Gastroesophageal sphincter (tissue), 4 donors: ENCODE measurements around the gene TBL1XR1. TPM values are rescaled to one million over a fixed set of nuclear protein-coding genes. Genes with fewer than 3 reads are reported as not detected.

Source experiments
- ATAC-seq: fragments of 150-250 bp; one replicate; pipeline ENCODE4 v1.9.1; 2016; ENCODE audit warnings: mild to moderate bottlenecking, moderate library complexity
- H3K27ac ChIP-seq, 4 donors: fragments of 200-600 bp; sonication (generic) in 3 of 4; 1 replicate in 3 of 4; 2 replicates in 1 of 4; pipeline ENCODE4 v1.5.1; 2016 to 2019
- H3K27me3 ChIP-seq: fragments of 200-600 bp; sonication (generic); one replicate; pipeline ENCODE4 v1.5.1; 2019
- H3K36me3 ChIP-seq, 2 donors: fragments of 200-600 bp; sonication (generic); one replicate each; pipeline ENCODE4 v1.5.1; 2019; ENCODE audit warnings: control low read depth in 1 of 2
- H3K4me1 ChIP-seq, 3 donors: fragments of 200-600 bp; sonication (generic); 1 replicate in 2 of 3; 2 replicates in 1 of 3; pipeline ENCODE4 v1.5.1; 2016 to 2019; ENCODE audit warnings: control low read depth in 2 of 3
- H3K4me3 ChIP-seq, 2 donors: fragments of 200-600 bp; sonication (generic); one replicate each; pipeline ENCODE4 v1.5.1; 2019; ENCODE audit warnings: mild to moderate bottlenecking in 1 of 2, moderate library complexity in 1 of 2
- H3K9me3 ChIP-seq, 3 donors: fragments of 200-600 bp; sonication (generic); one replicate each; pipeline ENCODE4 v1.5.1; 2017 to 2019; ENCODE audit warnings: control low read depth in 2 of 3
- CTCF ChIP-seq, 4 experiments: fragments of 200-600 bp in 2 of 4; fragments of 450-650 bp in 2 of 4; sonication (generic) in 1 of 4; IDR thresholded peaks; one replicate each; pipeline ENCODE4 v1.5.1; 2017 to 2019; ENCODE audit warnings: antibody characterized with exemption in 4 of 4, mild to moderate bottlenecking in 2 of 4, moderate library complexity in 2 of 4
- EP300 ChIP-seq: sonication (generic); formaldehyde crosslinking; IDR thresholded peaks from one replicate; pipeline ENCODE4 v1.6.1; 2017; ENCODE audit warnings: antibody characterized with exemption, mild to moderate bottlenecking
- POLR2A ChIP-seq, 2 donors: fragments of 450-650 bp; IDR thresholded peaks; one replicate each; pipeline ENCODE4 v1.6.1; 2017; ENCODE audit warnings: antibody characterized with exemption in 2 of 2, mild to moderate bottlenecking in 2 of 2, moderate library complexity in 1 of 2
- POLR2AphosphoS5 ChIP-seq: sonication (generic); formaldehyde crosslinking; IDR thresholded peaks from one replicate; pipeline ENCODE4 v1.6.1; 2017; ENCODE audit warnings: antibody characterized with exemption
- WGBS, 2 donors: methylation state at CpG; one replicate each; pipeline ENCODE4 v1.1.5; 2018; ENCODE audit warnings: low coverage in 1 of 2; 5-methylcytosine and 5-hydroxymethylcytosine counted together
- total RNA-seq, 4 donors: library from RNA; depleted of rRNA; stranded (reverse); fragments of >200 nt; gene quantifications; one replicate each; pipeline ENCODE4 v1.1.0, GENCODE V29; 2016

TBL1XR1 gene
- total RNA-seq, 4 donors from 2014 or later = 91.1 to 126 (median 97.4) TPM

- no peak overlapping the region for H3K27ac ChIP-seq
- 80 to 92% methylated on average over 3 of the region's 3 CpGs for WGBS, 2 donors
- H3K4me1 ChIP-seq = peaks cover 0 to 90% (median 14%) of the 10 kb centered on the region in 3 donors
- ATAC-seq = no peak
- H3K27me3 ChIP-seq = no peaks in the 10 kb centered on the region
- no peaks in the 10 kb centered on the region for H3K9me3 ChIP-seq
- H3K36me3 ChIP-seq = no peaks in the 10 kb centered on the region
- no peak overlapping the region for H3K4me3 ChIP-seq
- TF ChIP-seq CTCF (IDR thresholded peaks at IDR 0.05) (no peak), POLR2A (IDR thresholded peaks at IDR 0.05) (no peak), POLR2AphosphoS5 (no peak), EP300 (no peak)
Observed at GRCh38 chr3:177106594-177106993, 90.7 kb downstream of the TBL1XR1 start.

GRCh38 chr3:177106184-177106583, 91.1 kb downstream of the TBL1XR1 start:
- WGBS, 2 donors = 77 to 86% methylated on average over 7 of the region's 7 CpGs
- no peaks in the 10 kb centered on the region for H3K9me3 ChIP-seq
- no peak overlapping the region for H3K4me3 ChIP-seq
- ATAC-seq = no peak
- H3K27ac ChIP-seq = no peak overlapping the region
- no peaks in the 10 kb centered on the region for H3K27me3 ChIP-seq
- no peaks in the 10 kb centered on the region for H3K36me3 ChIP-seq
- H3K4me1 ChIP-seq = peaks cover 0 to 88% (median 14%) of the 10 kb centered on the region in 3 donors
- TF ChIP-seq CTCF (IDR thresholded peaks at IDR 0.05) (no peak), POLR2AphosphoS5 (no peak), EP300 (no peak), POLR2A (IDR thresholded peaks at IDR 0.05) (no peak)

- Histone ChIP-seq H3K27ac (no peak overlapping the region), H3K4me3 (no peak overlapping the region), H3K27me3 (no peaks in the 10 kb centered on the region), H3K4me1 (peaks cover 0 to 82% (median 14%) of the 10 kb centered on the region in 3 donors), H3K9me3 (no peaks in the 10 kb centered on the region), H3K36me3 (no peaks in the 10 kb centered on the region)
- no peak for ATAC-seq
- 64 to 87% methylated on average over 3 to 4 of the region's 4 CpGs for WGBS, 2 donors
- TF ChIP-seq POLR2A (IDR thresholded peaks at IDR 0.05) (no peak), CTCF (IDR thresholded peaks at IDR 0.05) (no peak), EP300 (no peak), POLR2AphosphoS5 (no peak)
Observed at GRCh38 chr3:177105623-177106022, 91.7 kb downstream of the TBL1XR1 start.

GRCh38 chr3:177104299-177104992, 92.8 kb downstream of the TBL1XR1 start:
- TF ChIP-seq CTCF (IDR thresholded peaks at IDR 0.05) = no peak
- TF ChIP-seq EP300 = no peak
- no peak for TF ChIP-seq POLR2A (IDR thresholded peaks at IDR 0.05)
- TF ChIP-seq POLR2AphosphoS5 = no peak
- WGBS, 2 donors = 81 to 84% methylated on average over 3 to 6 of the region's 6 CpGs
- Histone ChIP-seq H3K27me3 (no peaks in the 10 kb centered on the region), H3K9me3 (no peaks in the 10 kb centered on the region), H3K27ac (no peak overlapping the region), H3K36me3 (no peaks in the 10 kb centered on the region), H3K4me1 (peaks cover 0 to 71% (median 14%) of the 10 kb centered on the region in 3 donors), H3K4me3 (no peak overlapping the region)
- no peak for ATAC-seq

- H3K9me3 ChIP-seq = no peaks in the 10 kb centered on the region
- WGBS, 2 donors = 27 to 40% methylated on average over 3 of the region's 3 CpGs
- peaks cover 0 to 63% (median 14%) of the 10 kb centered on the region in 3 donors for H3K4me1 ChIP-seq
- no peaks in the 10 kb centered on the region for H3K36me3 ChIP-seq
- H3K27ac ChIP-seq = no peak overlapping the region
- TF ChIP-seq POLR2AphosphoS5 = no peak
- TF ChIP-seq POLR2A (IDR thresholded peaks at IDR 0.05) = no peak
- no peak for TF ChIP-seq CTCF (IDR thresholded peaks at IDR 0.05)
- TF ChIP-seq EP300 = no peak
- no peak for ATAC-seq
- H3K27me3 ChIP-seq = no peaks in the 10 kb centered on the region
- no peak overlapping the region for H3K4me3 ChIP-seq
Observed at GRCh38 chr3:177102553-177102952, 94.7 kb downstream of the TBL1XR1 start.
